DND-41 (cell line): Measurements from ENCODE around the gene LIX1L.

ENCODE experiments used
- ATAC-seq: fragments of 200-7000 bp; cut with Tn5 transposase; 3 replicates; pipeline ENCODE4 v1.9.1; 2021; ENCODE audit warnings: low read depth; ENCODE audit not compliant: insufficient read depth
- DNase-seq: peaks from one replicate; pipeline ENCODE4 v3.0.0-alpha.2; 2020
- H2AFZ ChIP-seq: 2 replicates; pipeline ENCODE4 v1.6.0; 2012; ENCODE audit warnings: low read depth, low read length
- H3K27ac ChIP-seq: 2 replicates; pipeline ENCODE4 v1.5.1; 2012; ENCODE audit warnings: low read length, inconsistent platforms
- H3K27me3 ChIP-seq: fragments of 200-600 bp; sonication (generic); 2 replicates; pipeline ENCODE4 v1.6.0; 2012; ENCODE audit warnings: low read length, mild to moderate bottlenecking, inconsistent platforms; ENCODE audit not compliant: insufficient read depth, poor library complexity
- H3K36me3 ChIP-seq: 2 replicates; pipeline ENCODE4 v1.5.1; 2012; ENCODE audit warnings: low read length, inconsistent platforms; ENCODE audit not compliant: insufficient read depth
- H3K4me1 ChIP-seq: 2 replicates; pipeline ENCODE4 v1.5.1; 2012; ENCODE audit warnings: mild to moderate bottlenecking, low read length; ENCODE audit not compliant: insufficient read depth
- H3K4me2 ChIP-seq: 2 replicates; pipeline ENCODE4 v1.6.0; 2012; ENCODE audit warnings: mild to moderate bottlenecking, moderate library complexity, low read length, inconsistent platforms; ENCODE audit not compliant: insufficient read depth
- H3K4me3 ChIP-seq, 2 experiments: fragments of 200-600 bp in 1 of 2; shearing (Covaris generic) in 1 of 2; 2 replicates each; pipeline ENCODE4 v1.5.1; 2012 to 2016; ENCODE audit warnings: inconsistent platforms in 2 of 2, low read length in 2 of 2, mild to moderate bottlenecking in 2 of 2, low read depth in 1 of 2, moderate library complexity in 1 of 2
- H3K79me2 ChIP-seq: 2 replicates; pipeline ENCODE4 v1.6.0; 2012; ENCODE audit warnings: low read length, inconsistent platforms; ENCODE audit not compliant: insufficient read depth
- H3K9ac ChIP-seq: 2 replicates; pipeline ENCODE4 v1.6.0; 2012; ENCODE audit warnings: low read depth, mild to moderate bottlenecking, inconsistent platforms, low read length, moderate library complexity
- H3K9me3 ChIP-seq: 2 replicates; pipeline ENCODE4 v1.5.1; 2012; ENCODE audit warnings: low read length, moderate library complexity, mild to moderate bottlenecking, inconsistent platforms; ENCODE audit not compliant: insufficient read depth, severe bottlenecking
- H4K20me1 ChIP-seq: 2 replicates; pipeline ENCODE4 v1.6.0; 2012; ENCODE audit warnings: low read length; ENCODE audit not compliant: insufficient read depth
- EZH2 ChIP-seq: IDR thresholded peaks from 3 replicates; pipeline ENCODE4 v1.6.1; 2012; ENCODE audit warnings: borderline replicate concordance, low read depth, mild to moderate bottlenecking, moderate library complexity, low read length, inconsistent platforms; ENCODE audit not compliant: severe bottlenecking
- TF ChIP-seq, protein P1 (sequence below): IDR thresholded peaks from 2 replicates; pipeline ENCODE4 v1.5.1; 2012; ENCODE audit warnings: borderline replicate concordance, low read length, moderate library complexity, mild to moderate bottlenecking; ENCODE audit not compliant: poor library complexity, severe bottlenecking; ENCODE audit errors: extremely low read depth

The LIX1L gene

GRCh38 chr1:145960468-145961108 is 2.8 kb upstream of the LIX1L start:
- TF ChIP-seq, protein P1, sequence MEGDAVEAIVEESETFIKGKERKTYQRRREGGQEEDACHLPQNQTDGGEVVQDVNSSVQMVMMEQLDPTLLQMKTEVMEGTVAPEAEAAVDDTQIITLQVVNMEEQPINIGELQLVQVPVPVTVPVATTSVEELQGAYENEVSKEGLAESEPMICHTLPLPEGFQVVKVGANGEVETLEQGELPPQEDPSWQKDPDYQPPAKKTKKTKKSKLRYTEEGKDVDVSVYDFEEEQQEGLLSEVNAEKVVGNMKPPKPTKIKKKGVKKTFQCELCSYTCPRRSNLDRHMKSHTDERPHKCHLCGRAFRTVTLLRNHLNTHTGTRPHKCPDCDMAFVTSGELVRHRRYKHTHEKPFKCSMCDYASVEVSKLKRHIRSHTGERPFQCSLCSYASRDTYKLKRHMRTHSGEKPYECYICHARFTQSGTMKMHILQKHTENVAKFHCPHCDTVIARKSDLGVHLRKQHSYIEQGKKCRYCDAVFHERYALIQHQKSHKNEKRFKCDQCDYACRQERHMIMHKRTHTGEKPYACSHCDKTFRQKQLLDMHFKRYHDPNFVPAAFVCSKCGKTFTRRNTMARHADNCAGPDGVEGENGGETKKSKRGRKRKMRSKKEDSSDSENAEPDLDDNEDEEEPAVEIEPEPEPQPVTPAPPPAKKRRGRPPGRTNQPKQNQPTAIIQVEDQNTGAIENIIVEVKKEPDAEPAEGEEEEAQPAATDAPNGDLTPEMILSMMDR, result peak; percentile 15
- TF ChIP-seq EZH2, result no peak
- peaks cover 87% of the 10 kb centered on the region for H3K4me1 ChIP-seq
- H2AFZ ChIP-seq, result peak overlapping the region; percentile 85
- ATAC-seq (peak; percentile 48), DNase-seq (peak; percentile 81)
- H3K9ac ChIP-seq, result peak overlapping the region; percentile 63
- H3K4me2 ChIP-seq, result peak overlapping the region; percentile 98
- peaks cover 26% of the 10 kb centered on the region for H3K27me3 ChIP-seq
- peaks cover 25% of the 10 kb centered on the region for H3K79me2 ChIP-seq
- H3K9me3 ChIP-seq, result no peaks in the 10 kb centered on the region
- H3K4me3 ChIP-seq, result peak overlapping the region; percentile 41 to 80
- no peaks in the 10 kb centered on the region; the same call in 1 of the 2 replicates for H4K20me1 ChIP-seq
- H3K36me3 ChIP-seq, result no peaks in the 10 kb centered on the region; the same call in 1 of the 2 replicates
- H3K27ac ChIP-seq, result peak overlapping the region; percentile 66

DNA sequence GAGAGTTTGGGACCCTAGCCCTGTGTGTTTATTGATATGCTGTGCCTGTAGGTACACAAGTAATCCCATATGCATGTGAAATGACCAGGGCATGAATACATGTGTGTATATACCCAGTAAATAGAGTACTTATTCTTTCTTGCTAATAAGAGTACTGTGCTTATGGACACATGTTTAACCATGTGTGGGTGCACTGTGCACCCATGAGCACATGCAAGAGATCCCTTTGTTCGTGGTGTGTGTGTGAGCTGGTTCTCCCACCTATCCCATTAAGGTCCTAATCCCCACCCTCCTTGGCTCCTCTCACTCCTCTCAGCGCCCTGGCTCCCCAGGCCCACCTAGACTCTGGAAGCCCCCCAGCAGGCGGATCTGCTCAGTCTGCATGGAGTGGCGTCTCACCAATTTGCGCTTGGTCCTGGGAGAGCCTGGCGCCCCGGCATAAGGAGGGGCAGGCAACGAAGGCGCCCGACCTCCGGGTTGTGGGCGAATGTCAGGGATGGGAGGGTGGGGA is 2.2 kb upstream of the LIX1L start:
- DNase-seq, result no peak
- peaks cover 87% of the 10 kb centered on the region for H3K4me1 ChIP-seq
- no peaks in the 10 kb centered on the region; the same call in 1 of the 2 replicates for H4K20me1 ChIP-seq
- peak overlapping the region; percentile 41 to 80; a peak in 3 of 4 replicates for H3K4me3 ChIP-seq
- peak overlapping the region; percentile 85 for H2AFZ ChIP-seq
- no peaks in the 10 kb centered on the region for H3K9me3 ChIP-seq
- peaks cover 27% of the 10 kb centered on the region for H3K79me2 ChIP-seq
- peak overlapping the region; percentile 66 for H3K27ac ChIP-seq
- ATAC-seq, result no peak
- H3K9ac ChIP-seq, result peak overlapping the region; percentile 63
- TF ChIP-seq EZH2, result no peak
- TF ChIP-seq, protein P1, result no peak
- H3K4me2 ChIP-seq, result peak overlapping the region; percentile 98
- peaks cover 26% of the 10 kb centered on the region for H3K27me3 ChIP-seq
- H3K36me3 ChIP-seq, result peaks cover under 1% of the 10 kb centered on the region; the same call in 1 of the 2 replicates

- Histone ChIP-seq H2AFZ (peak overlapping the region; percentile 85), H4K20me1 (no peaks in the 10 kb centered on the region; the same call in 1 of the 2 replicates), H3K27ac (no peak overlapping the region), H3K4me2 (peak overlapping the region; percentile 98), H3K9ac (no peak overlapping the region; the same call in 1 of the 2 replicates), H3K79me2 (peaks cover 32% of the 10 kb centered on the region), H3K4me3 (peak overlapping the region in 1 of 2 experiments; percentile 80; a peak in 1 of 4 replicates), H3K9me3 (no peaks in the 10 kb centered on the region), H3K4me1 (peaks cover 92% of the 10 kb centered on the region), H3K27me3 (peaks cover 26% of the 10 kb centered on the region), H3K36me3 (peaks cover 6% of the 10 kb centered on the region; the same call in 1 of the 2 replicates)
- TF ChIP-seq EZH2, result no peak
- TF ChIP-seq, protein P1, result no peak
- DNase-seq (no peak), ATAC-seq (no peak)
Measured at GRCh38 chr1:145959333-145959732, 1.5 kb upstream of the LIX1L start.
